ENCODE data around the gene POP4.

POP4 gene

GRCh38 chr19:29579308-29579910, 26.7 kb upstream of the POP4 start:
- no peak overlapping the region for H3K27ac ChIP-seq
- TF ChIP-seq CTCF (conservative IDR thresholded peaks at IDR 0.05) = no peak

- no peak overlapping the region for H3K27ac ChIP-seq
- no peak for TF ChIP-seq CTCF (conservative IDR thresholded peaks at IDR 0.05)
These were observed 24.7 kb upstream of the POP4 start for GRCh38 chr19:29581398-29581797.

GRCh38 chr19:29583196-29583999, 22.7 kb upstream of the POP4 start:
- no peak for TF ChIP-seq CTCF (conservative IDR thresholded peaks at IDR 0.05)
- H3K27ac ChIP-seq = no peak overlapping the region

- no peak overlapping the region for H3K27ac ChIP-seq
- TF ChIP-seq CTCF (conservative IDR thresholded peaks at IDR 0.05) = no peak
These were observed 19.7 kb upstream of the POP4 start for GRCh38 chr19:29586401-29586800.

- no peak for TF ChIP-seq CTCF (conservative IDR thresholded peaks at IDR 0.05)
These were observed 19.0 kb upstream of the POP4 start for GRCh38 chr19:29587059-29587458.

GRCh38 chr19:29587518-29587986, 18.5 kb upstream of the POP4 start:
- TF ChIP-seq CTCF (conservative IDR thresholded peaks at IDR 0.05) = no peak
- H3K27ac ChIP-seq = no peak overlapping the region

More at GRCh38 chr19:29587059-29587458, 19.0 kb upstream of the POP4 start:
- no peak overlapping the region for H3K27ac ChIP-seq

- H3K27ac ChIP-seq = no peak overlapping the region
These were observed 18.0 kb upstream of the POP4 start for GRCh38 chr19:29588095-29588494.

More at GRCh38 chr19:29588095-29588494, 18.0 kb upstream of the POP4 start:
- no peak for TF ChIP-seq CTCF (conservative IDR thresholded peaks at IDR 0.05)
